GM19324 (cell line): Measurements from ENCODE around the gene CCDC7.
"Not testable (repeated sequence)": the region's sequence is repeated elsewhere in the genome, so short reads cannot be mapped to it uniquely, and the experiment has no call there.

Source experiments
- ATAC-seq: cut with Tn5 transposase; IDR thresholded peaks from one replicate; pipeline ENCODE4 v1.9.1; 2021; ENCODE audit warnings: mild to moderate bottlenecking, moderate library complexity; ENCODE audit not compliant: unreplicated experiment, low FRiP score

The CCDC7 gene

DNA sequence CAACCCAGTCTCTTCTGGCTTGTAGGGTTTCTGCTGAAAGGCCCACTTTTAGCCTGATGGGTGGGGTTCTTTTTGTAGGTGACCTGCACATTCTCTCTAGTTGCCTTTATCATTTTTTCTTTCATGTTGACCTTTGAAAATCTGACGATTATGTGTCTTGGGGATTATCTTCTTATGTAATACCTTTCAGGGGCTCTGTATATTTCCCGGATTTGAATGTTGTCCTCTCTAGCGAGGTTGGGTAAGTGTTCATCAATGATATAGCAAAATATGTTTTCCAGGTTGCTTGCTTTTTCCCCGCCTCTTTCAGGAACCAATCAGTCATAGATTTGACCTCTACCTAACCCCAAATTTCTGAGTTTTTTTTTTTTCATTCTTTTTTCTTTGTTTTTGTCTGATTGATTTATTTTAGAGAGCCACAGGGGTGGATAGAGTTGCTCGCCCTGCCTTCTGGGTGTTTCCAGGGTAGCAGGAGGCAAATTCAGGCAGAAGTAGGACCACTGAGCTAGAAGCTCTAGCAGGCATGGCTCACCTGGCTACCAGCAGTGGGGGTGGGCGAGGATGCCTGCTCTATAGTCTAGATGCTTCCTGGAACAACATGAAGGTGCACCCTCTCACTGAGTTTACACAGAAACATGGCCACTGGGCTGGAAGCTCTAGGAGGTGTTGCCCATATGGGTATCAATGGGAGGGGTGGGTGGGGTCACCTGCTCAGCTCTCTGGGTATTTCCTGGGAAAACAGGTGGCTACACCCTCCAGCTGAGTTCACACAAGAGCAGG lies 94.9 kb downstream of the CCDC7 start:
- no peak for ATAC-seq

DNA sequence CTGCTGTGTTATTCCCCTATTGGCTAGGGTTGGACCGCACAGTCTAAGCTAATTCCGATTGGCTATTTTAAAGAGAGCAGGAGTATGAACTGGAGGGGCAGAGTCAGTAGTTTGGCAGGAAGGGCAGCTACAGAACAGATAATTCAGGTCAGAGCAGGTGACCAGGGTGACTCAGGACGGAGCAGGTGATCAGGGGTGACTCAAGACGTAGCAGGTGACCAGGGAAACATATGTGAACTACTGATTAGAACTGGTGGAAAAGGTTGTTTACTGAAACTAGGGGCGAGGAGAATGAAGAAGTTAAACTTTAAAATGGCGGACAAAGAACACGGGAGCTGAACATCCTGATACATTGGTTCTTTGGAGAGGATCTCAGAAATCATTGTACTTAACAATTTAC lies 102.3 kb downstream of the CCDC7 start:
- ATAC-seq: no peak

DNA sequence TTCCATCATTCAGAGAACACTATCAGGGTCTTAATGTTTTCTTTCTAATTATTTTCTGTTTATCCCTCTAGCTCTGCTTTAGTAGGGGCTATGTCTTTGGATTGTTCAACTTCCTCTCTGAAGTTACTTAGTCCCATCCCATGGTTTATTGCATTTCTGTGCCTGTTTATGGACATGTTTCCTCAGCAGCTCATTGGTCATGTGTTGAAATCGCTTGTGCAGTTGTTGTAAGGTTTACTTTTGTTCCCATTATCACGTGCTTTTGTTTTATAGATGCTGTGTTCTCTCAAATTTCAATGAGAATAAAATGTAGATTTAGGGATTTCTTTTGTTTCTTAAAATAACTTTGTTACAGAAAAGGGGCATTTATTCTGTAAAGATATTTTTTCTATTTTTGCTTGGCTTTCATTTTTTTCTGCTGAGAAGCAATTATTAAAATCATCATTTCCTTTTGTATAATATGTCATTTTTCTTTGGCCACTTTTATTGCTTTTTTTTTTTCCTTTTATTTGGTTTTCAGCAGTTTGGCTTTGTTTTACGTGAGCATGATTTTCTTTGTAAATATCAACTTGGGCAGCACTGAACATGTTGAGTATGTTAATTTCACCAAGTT lies 110.9 kb downstream of the CCDC7 start:
- ATAC-seq: no peak

DNA sequence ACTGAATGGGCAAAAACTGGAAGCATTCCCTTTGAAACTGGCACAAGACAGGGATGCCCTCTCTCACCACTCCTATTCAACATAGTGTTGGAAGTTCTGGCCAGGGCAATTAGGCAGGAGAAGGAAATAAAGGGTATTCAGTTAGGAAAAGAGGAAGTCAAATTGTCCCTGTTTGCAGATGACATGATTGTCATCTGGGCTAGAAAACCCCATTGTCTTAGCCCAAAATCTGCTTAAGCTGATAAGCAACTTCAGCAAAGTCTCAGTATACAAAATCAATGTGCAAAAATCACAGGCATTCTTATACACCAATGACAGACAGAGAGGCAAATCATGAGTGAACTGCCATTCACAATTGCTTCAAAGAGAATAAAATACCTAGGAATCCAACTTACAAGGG lies 116.8 kb downstream of the CCDC7 start:
- ATAC-seq: not testable (repeated sequence)

DNA sequence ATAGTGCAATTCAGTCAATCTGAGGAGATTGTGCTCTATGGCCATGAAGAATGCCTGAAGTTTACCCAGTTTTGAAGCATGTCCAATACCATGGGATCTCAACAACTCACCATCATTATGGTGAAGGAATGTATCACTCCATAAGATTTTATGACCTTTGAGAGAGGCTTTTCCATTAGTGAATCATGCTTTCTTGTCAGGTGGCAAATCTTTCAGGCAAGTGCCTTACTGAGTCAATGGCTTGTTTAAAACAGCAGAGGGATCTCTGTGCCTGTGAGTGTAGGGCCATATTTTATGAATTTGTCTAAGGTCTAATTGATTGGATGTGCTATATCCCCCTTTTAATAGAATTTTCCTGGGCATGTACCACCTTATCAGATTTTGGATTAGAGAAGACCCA lies 131.5 kb downstream of the CCDC7 start:
- ATAC-seq: no peak

DNA sequence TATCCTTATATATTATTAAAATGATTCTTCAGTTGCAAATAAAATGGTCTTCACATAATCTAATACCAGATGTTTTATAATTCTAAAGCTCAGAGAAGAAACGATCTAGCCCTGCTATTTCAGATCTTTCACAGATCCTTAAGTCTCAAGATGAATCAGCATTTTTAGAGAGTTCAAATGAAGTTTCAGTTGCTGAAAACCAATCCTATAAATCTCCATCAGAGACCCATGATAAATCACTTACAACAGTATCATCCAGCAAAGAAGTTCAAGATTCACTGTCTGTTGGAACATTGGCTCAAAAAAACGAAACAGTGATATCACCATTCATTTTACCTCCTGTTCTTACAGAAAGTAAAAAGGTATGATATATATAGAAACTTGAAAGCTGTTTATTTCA lies 137.0 kb downstream of the CCDC7 start:
- no peak for ATAC-seq

DNA sequence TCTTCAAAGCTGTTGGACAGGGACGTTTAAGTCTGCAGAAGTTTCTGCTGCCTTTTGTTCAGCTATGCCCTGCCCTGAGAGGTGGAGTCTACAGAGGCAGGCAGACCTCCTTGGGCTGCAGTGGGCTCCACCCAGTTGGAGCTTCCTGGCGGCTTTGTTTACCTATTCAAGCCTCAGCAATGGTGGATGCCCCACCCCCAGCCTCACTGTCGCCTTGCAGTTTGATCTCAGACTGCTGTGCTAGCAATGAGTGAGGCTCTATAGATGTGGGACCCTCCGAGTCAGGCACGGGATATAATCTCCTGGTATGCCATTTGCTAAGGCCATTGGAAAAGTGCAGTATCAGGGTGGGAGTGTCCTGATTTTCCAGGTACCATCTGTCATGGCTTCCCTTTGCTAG lies 152.1 kb downstream of the CCDC7 start:
- not testable (repeated sequence) for ATAC-seq

DNA sequence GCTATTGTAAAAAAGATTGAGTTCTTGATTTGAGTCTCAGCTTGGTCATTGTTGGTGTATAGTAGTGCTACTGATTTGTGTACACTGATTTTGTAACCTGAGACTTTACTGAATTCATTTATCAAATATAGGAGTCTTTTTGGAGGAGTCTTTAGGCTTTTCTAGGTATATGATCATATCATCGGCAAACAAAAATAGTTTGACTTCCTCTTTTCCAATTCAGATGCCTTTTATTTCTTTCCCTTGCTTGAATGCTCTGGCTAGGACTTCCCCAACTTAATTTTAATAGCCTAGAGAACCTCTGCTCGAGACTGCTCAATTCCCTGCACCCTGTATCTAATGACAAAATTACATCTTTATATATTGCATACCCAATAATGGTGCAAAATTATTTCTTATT lies 154.4 kb downstream of the CCDC7 start:
- ATAC-seq: no peak

DNA sequence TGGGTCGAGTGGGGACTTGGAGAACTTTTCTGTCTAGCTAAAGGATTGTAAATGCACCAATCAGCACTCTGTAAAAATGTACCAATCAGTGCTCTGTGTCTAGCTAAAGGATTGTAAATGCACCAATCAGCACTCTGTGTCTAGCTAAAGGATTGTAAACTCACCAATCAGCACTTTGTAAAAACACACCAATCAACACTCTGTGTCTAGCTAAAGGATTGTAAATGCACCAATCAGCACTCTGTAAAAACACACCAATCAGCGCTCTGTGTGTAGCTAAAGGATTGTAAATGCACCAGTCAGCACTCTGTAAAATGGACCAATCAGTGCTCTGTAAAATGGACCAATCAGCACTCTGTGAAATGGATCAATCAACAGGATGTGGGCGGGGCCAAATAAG lies 155.6 kb downstream of the CCDC7 start:
- ATAC-seq: not testable (repeated sequence)

DNA sequence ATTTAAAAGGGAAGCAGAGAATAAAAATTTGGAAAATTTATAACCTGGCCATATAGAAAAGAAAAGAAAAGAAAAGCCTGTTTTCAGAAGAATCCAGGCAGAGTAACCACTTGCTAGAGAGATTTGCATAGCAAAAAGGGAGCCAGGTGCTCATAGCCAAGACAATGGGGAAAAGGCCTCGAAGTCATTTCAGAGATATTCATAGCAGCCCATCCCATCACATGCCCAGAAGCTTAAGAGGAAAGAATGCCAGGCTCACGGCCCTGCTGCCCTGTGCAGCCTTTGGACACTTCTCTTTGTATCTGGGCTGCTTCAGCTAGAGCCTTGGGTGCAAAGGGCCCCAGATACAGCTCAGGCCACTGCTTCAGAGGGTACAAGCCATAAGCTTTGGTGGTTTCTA lies 159.8 kb downstream of the CCDC7 start:
- ATAC-seq: no peak

DNA sequence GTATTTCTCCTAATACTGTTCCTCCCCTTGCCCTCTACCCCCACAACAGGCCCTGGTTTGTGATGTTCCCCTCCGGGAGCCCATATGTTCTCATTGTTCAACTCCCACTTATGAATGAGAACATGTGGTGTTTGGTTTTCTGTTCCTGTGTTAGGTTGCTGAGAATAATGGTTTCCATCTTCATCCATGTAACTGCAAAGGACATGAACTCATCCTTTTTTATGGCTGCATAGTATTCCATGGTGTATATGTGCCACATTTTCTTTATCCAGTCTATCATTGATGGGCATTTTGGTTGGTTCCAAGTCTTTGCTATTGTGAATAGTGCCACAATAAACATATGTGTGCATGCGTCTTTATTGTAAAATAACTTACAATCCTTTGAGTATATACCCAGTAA lies 164.6 kb downstream of the CCDC7 start:
- not testable (repeated sequence) for ATAC-seq

DNA sequence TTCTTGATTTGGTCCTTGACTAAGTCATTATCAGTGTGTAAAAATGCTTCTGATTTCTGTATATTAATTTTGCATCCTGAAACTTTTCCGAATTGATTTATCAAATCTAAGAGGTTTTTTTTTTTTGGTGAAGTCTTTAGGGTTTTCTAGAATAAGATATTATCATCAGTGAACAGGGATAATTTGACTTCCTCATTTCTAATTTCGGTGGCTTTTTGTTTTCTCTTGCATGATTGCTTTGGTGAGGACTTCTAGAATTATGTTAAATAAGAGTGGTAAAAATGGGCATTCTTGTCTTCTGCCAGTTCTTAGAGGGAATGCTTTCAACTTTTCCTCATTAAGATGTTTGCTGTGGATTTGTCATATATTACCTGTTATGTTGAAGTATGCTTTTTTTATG lies 170.5 kb downstream of the CCDC7 start:
- ATAC-seq: no peak

DNA sequence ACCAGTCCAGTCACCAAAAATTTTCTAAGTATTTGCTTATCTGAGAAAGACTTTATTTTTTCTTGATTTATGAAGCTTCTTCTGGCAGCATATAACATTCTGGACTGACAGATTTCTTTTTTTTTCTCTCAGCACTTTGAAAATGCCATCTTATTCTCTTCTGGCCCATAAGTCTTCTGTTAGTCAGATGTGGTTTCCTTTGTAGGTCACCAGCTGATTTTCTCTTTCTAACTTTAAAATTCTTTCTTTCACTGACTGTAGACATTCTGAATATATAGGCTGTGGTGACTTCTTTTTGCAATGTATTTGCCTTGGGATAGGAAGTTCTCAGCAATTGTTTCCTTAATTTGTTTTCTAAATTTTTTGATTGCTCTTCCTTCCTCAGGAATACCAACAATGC lies 172.5 kb downstream of the CCDC7 start:
- no peak for ATAC-seq

DNA sequence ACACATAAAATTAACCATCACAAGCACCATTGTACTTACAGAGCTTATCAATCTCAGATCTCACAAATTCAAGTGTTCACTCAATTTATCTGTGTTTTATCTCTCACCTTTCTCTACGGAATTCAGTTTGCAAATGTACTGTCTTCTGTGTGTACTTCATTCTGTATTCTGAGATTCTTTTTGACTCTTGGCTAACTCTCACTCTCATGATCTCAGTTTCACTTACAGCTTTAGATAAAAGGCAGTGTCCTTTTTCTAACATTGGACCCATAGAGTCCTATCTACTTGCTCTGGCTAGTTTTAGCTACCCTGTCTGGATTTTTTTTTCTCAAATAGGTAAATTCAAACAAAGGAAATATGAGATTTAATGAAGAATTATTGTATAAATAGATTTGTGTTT lies 176.0 kb downstream of the CCDC7 start:
- ATAC-seq: no peak

DNA sequence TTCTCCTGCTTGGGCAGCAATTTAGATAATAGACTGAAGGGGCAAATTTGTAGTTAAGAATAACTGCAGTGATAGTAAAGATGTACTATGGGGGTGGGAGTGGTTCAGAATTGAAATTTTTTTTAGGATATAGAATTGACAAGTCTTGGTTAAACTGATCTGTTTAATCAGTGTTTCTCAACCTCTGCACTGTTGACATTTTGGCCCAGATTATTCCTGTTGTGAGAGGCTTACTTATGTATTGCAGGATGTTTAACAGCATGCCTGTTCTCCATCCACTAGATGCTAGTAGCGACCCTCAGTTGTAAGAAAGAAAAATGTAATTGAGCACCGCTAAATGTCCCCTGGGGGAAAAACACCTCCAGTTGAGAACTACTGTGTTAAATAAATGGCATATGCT lies 176.5 kb downstream of the CCDC7 start:
- ATAC-seq: no peak

DNA sequence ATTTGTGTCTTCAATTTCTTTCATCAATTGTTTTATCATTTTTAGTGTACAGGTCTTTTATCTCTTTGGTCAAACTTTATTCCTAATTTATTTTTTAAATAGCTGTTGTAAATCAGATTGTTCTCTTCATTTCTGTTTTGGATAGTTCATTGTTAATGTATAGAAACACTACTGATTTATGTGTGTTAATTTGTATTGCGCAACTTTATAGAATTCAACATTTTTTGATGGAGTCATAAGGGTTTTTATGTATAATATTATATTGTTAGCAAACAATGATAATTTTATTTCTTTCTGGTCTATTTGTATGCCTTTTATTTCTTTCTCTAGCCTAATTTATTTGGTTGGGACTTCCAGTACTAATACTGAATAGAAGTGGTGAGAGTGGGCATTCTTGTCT lies 181.2 kb downstream of the CCDC7 start:
- no peak for ATAC-seq

DNA sequence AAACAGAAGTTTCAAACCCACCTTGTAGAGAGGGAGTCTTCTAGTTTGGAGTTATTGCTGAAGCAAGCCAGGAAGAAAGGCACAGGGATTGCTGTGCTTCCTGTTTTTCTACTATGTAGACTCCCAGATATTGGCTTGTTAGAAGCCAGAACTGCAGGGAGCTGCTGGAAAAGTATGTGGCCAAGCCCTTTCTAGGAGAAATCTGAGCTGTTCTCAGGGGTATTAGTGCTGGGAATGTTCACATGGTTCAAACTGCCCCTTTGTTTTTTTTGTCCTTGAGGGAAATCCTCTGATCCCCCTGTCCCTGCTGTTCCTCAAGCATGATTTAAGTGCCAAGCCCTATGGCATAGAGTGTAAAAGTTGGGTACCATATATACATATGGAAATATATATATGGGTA lies 184.0 kb downstream of the CCDC7 start:
- no peak for ATAC-seq

DNA sequence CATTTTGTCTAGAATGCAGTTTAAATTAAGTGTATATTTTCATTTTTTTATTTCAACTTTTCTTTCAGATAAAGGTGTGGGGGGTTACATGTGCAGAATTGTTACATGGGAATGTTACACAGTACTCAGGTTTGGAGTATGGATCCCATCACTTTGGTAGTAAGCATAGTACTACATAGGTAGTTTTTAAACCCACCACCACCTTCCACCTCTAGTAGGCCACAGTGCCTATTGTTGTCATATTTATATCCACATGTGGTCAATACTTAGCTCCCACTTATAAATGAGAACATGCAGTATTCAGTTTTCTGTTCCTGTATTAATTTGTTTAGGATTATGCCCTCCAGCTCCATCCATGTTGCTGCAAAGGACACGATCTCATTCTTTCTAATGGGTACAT lies 200.6 kb downstream of the CCDC7 start:
- no peak for ATAC-seq

DNA sequence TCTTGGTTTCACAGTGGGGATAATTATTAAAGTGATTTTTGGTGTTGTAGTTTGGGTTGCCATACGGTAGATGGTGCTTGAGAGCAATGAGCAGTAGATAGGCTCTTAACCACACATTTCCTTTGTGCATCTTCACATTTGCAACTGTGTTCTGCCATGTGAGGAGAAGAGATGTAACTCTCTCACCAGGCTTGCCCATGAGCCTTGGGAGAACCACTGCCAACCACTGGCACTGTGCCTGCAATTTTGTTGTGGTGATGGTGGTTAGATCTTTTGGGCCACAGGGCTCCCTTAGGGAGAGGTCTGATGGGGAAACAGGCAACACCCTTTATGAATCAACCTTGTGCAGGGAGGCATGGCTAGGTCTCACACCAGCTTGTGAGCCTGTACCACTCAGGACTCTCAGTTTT lies 204.3 kb downstream of the CCDC7 start:
- ATAC-seq: no peak

DNA sequence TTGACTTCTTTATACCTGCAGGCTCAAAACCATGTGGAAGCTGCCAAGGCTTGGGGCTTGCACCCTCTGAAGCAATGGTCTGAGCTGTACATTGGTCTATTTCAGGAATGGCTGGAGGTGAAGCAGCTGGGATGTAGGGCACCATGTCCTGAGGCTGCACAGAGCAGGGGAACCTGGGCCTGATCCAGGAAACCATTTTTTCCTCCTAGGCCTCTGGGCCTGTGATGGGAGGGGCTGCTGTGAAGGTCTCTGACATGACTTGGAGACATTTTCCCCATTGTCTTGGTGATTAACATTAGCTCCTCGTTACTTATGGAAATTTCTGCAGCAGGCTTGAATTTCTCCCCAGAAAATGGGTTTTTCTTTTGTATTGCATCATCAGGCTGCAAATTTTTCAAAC lies 211.5 kb downstream of the CCDC7 start:
- not testable (repeated sequence) for ATAC-seq

DNA sequence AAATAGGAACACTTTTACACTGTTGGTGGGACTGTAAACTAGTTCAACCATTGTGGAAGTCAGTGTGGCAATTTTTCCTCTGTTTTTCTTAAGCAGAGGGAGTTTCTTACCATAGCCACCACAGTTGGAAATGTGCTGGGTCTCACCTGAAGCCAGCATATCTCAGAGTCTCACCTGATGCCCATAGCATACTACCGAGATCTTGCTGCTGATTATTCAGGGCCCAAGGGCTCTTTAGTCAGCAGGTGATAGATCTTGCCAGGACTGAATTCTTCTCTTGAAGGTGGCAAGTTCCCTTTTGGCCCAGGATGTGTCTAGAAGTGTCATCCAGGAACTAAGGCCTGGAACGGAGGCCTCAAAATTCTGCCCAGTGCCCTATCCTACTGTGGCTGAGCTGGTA lies 215.4 kb downstream of the CCDC7 start:
- ATAC-seq: no peak

DNA sequence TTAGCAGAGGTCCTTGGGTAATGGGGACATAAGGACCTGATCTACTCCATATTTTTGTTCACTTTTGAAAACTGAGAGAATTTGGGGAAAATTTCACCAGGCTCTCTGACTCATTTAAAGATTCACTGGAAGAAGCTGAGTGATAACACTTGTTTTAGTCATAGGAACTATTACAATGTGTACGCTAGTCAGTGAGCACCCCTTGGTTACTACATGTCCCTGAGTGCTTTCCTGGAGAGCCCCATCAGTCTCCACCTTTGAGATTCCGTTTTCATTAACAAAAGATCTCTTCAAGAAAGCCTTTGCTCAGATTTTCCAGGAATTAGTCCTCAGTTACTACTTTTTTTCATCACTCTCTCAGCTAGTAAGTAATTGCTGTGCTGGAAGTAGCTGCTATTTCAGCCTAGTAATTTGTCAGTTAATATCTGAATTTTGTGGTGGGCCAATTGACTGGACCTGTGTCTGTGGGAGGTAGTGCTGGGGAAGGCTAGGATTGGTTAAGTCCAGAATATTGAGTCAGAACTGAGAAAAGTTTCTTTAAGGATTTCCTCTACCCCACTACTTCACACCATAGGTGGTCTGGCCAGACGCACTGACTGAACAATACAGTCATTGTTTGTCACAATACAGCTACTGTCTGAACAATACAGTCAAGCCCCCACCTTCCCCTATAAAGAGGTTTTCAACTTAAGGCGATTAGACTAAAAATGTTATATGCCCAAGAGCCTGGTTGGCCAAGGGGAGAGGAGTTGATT lies 235.0 kb downstream of the CCDC7 start:
- ATAC-seq: no peak
